Measurements from ENCODE around the gene LBHD2. TPM values are rescaled to one million over a fixed set of nuclear protein-coding genes. Genes with fewer than 3 reads are reported as not detected.
A peak's percentile ranks its signal among the peaks of the same experiment; 100 is the strongest.

Gene LBHD2
- total RNA-seq, 2 donors from 2014 or later: not detected

- no peaks in the 10 kb centered on the region for H3K27me3 Mint-ChIP-seq
- H3K9me3 Mint-ChIP-seq: no peaks in the 10 kb centered on the region
- ATAC-seq (replicated peaks): no peak
These were observed 22.5 kb upstream of the LBHD2 start for GRCh38 chr14:103061482-103061976.

GRCh38 chr14:103064436-103064835 lies 19.6 kb upstream of the LBHD2 start:
- no peak for ATAC-seq (replicated peaks)
- H3K27ac Mint-ChIP-seq: no peak overlapping the region
- H3K9me3 Mint-ChIP-seq: no peaks in the 10 kb centered on the region
- no peaks in the 10 kb centered on the region for H3K36me3 Mint-ChIP-seq (ENCODE audit: low read depth)
- no peak overlapping the region for H3K4me3 Mint-ChIP-seq
- H3K4me1 Mint-ChIP-seq: no peaks in the 10 kb centered on the region
- no peaks in the 10 kb centered on the region for H3K27me3 Mint-ChIP-seq

More at GRCh38 chr14:103061482-103061976, 22.5 kb upstream of the LBHD2 start:
- no peak overlapping the region for H3K27ac Mint-ChIP-seq
- H3K4me1 Mint-ChIP-seq: no peaks in the 10 kb centered on the region
- H3K4me3 Mint-ChIP-seq: no peak overlapping the region
- no peaks in the 10 kb centered on the region for H3K36me3 Mint-ChIP-seq (ENCODE audit: low read depth)

- no peaks in the 10 kb centered on the region for H3K27me3 Mint-ChIP-seq
- no peak overlapping the region for H3K27ac Mint-ChIP-seq
- ATAC-seq (replicated peaks): no peak
- H3K9me3 Mint-ChIP-seq: no peaks in the 10 kb centered on the region
- no peaks in the 10 kb centered on the region for H3K36me3 Mint-ChIP-seq (ENCODE audit: low read depth)
- no peak overlapping the region for H3K4me3 Mint-ChIP-seq
- H3K4me1 Mint-ChIP-seq: no peaks in the 10 kb centered on the region
These were observed 19.0 kb upstream of the LBHD2 start for GRCh38 chr14:103064978-103065377.

GRCh38 chr14:103065861-103066260 lies 18.1 kb upstream of the LBHD2 start:
- Mint-ChIP-seq H3K4me1 (no peaks in the 10 kb centered on the region), H3K36me3 (ENCODE audit: low read depth) (no peaks in the 10 kb centered on the region), H3K4me3 (no peak overlapping the region), H3K9me3 (no peaks in the 10 kb centered on the region), H3K27me3 (no peaks in the 10 kb centered on the region), H3K27ac (no peak overlapping the region)
- no peak for ATAC-seq (replicated peaks)

GRCh38 chr14:103066399-103066798 lies 17.6 kb upstream of the LBHD2 start:
- Mint-ChIP-seq H3K4me1 (no peaks in the 10 kb centered on the region), H3K9me3 (no peaks in the 10 kb centered on the region), H3K36me3 (ENCODE audit: low read depth) (no peaks in the 10 kb centered on the region), H3K4me3 (no peak overlapping the region), H3K27ac (no peak overlapping the region), H3K27me3 (no peaks in the 10 kb centered on the region)
- ATAC-seq (replicated peaks): no peak

GRCh38 chr14:103067231-103067954 lies 16.6 kb upstream of the LBHD2 start:
- no peaks in the 10 kb centered on the region for H3K36me3 Mint-ChIP-seq (ENCODE audit: low read depth)
- H3K27me3 Mint-ChIP-seq: no peaks in the 10 kb centered on the region
- no peaks in the 10 kb centered on the region for H3K9me3 Mint-ChIP-seq
- no peak overlapping the region for H3K27ac Mint-ChIP-seq
- no peak overlapping the region for H3K4me3 Mint-ChIP-seq
- peak; percentile 45 for ATAC-seq (replicated peaks)
- H3K4me1 Mint-ChIP-seq: no peaks in the 10 kb centered on the region

- H3K36me3 Mint-ChIP-seq (ENCODE audit: low read depth): no peaks in the 10 kb centered on the region
- ATAC-seq (replicated peaks): no peak
- no peak overlapping the region for H3K27ac Mint-ChIP-seq
- no peak overlapping the region for H3K4me3 Mint-ChIP-seq
- H3K4me1 Mint-ChIP-seq: no peaks in the 10 kb centered on the region
- no peaks in the 10 kb centered on the region for H3K9me3 Mint-ChIP-seq
- no peaks in the 10 kb centered on the region for H3K27me3 Mint-ChIP-seq
These were observed 15.5 kb upstream of the LBHD2 start for GRCh38 chr14:103068351-103069073.

- H3K9me3 Mint-ChIP-seq: no peaks in the 10 kb centered on the region
- H3K4me3 Mint-ChIP-seq: no peak overlapping the region
- H3K4me1 Mint-ChIP-seq: no peaks in the 10 kb centered on the region
- no peaks in the 10 kb centered on the region for H3K27me3 Mint-ChIP-seq
- ATAC-seq (replicated peaks): no peak
- H3K36me3 Mint-ChIP-seq (ENCODE audit: low read depth): no peaks in the 10 kb centered on the region
- no peak overlapping the region for H3K27ac Mint-ChIP-seq
These were observed 13.6 kb upstream of the LBHD2 start for GRCh38 chr14:103070263-103070885.

- no peaks in the 10 kb centered on the region for H3K27me3 Mint-ChIP-seq
- no peaks in the 10 kb centered on the region for H3K9me3 Mint-ChIP-seq
- H3K4me3 Mint-ChIP-seq: no peak overlapping the region
- no peak for ATAC-seq (replicated peaks)
- no peak overlapping the region for H3K27ac Mint-ChIP-seq
- no peaks in the 10 kb centered on the region for H3K4me1 Mint-ChIP-seq
- no peaks in the 10 kb centered on the region for H3K36me3 Mint-ChIP-seq (ENCODE audit: low read depth)
These were observed 13.0 kb upstream of the LBHD2 start for GRCh38 chr14:103070971-103071542.

GRCh38 chr14:103071544-103072251 lies 12.3 kb upstream of the LBHD2 start:
- H3K4me1 Mint-ChIP-seq: no peaks in the 10 kb centered on the region
- H3K4me3 Mint-ChIP-seq: no peak overlapping the region
- no peaks in the 10 kb centered on the region for H3K9me3 Mint-ChIP-seq
- H3K36me3 Mint-ChIP-seq (ENCODE audit: low read depth): no peaks in the 10 kb centered on the region
- no peak overlapping the region for H3K27ac Mint-ChIP-seq
- no peaks in the 10 kb centered on the region for H3K27me3 Mint-ChIP-seq
- ATAC-seq (replicated peaks): no peak

GRCh38 chr14:103072595-103073366 lies 11.2 kb upstream of the LBHD2 start:
- Mint-ChIP-seq H3K4me3 (no peak overlapping the region), H3K9me3 (no peaks in the 10 kb centered on the region), H3K36me3 (ENCODE audit: low read depth) (no peaks in the 10 kb centered on the region)

GRCh38 chr14:103073367-103073875 lies 10.6 kb upstream of the LBHD2 start:
- Mint-ChIP-seq H3K9me3 (no peaks in the 10 kb centered on the region), H3K27me3 (no peaks in the 10 kb centered on the region), H3K27ac (no peak overlapping the region), H3K36me3 (ENCODE audit: low read depth) (no peaks in the 10 kb centered on the region), H3K4me1 (no peaks in the 10 kb centered on the region), H3K4me3 (no peak overlapping the region)
- no peak for ATAC-seq (replicated peaks)

More at GRCh38 chr14:103072595-103073366, 11.2 kb upstream of the LBHD2 start:
- no peaks in the 10 kb centered on the region for H3K27me3 Mint-ChIP-seq
- ATAC-seq (replicated peaks): no peak
- no peaks in the 10 kb centered on the region for H3K4me1 Mint-ChIP-seq
- no peak overlapping the region for H3K27ac Mint-ChIP-seq

GRCh38 chr14:103073876-103074728 lies 9.9 kb upstream of the LBHD2 start:
- Mint-ChIP-seq H3K36me3 (ENCODE audit: low read depth) (no peaks in the 10 kb centered on the region), H3K4me3 (no peak overlapping the region), H3K27me3 (no peaks in the 10 kb centered on the region), H3K27ac (no peak overlapping the region), H3K9me3 (no peaks in the 10 kb centered on the region), H3K4me1 (no peaks in the 10 kb centered on the region)
- no peak for ATAC-seq (replicated peaks)
